Sigmoid colon (tissue), 7 donors: ENCODE measurements around the gene TRAF3IP1. TPM values are rescaled to one million over a fixed set of nuclear protein-coding genes. Genes with fewer than 3 reads are reported as not detected.

ENCODE experiments used
- DNase-seq: peaks from one replicate; pipeline ENCODE4 v3.0.0-alpha.2; 2019
- H3K27ac ChIP-seq, 4 donors: fragments of 200-600 bp; sonication (generic); one replicate each; pipeline ENCODE4 v1.5.1; 2016 to 2019; ENCODE audit warnings: mild to moderate bottlenecking in 1 of 4
- H3K27me3 ChIP-seq, 3 donors: fragments of 200-600 bp; sonication (generic); one replicate each; pipeline ENCODE4 v1.5.1; 2019; ENCODE audit warnings: mild to moderate bottlenecking in 1 of 3
- H3K36me3 ChIP-seq, 4 donors: fragments of 200-600 bp; sonication (generic); one replicate each; pipeline ENCODE4 v1.5.1; 2016 to 2019
- H3K4me1 ChIP-seq, 4 donors: fragments of 200-600 bp; sonication (generic); one replicate each; pipeline ENCODE4 v1.5.1; 2017 to 2019
- H3K4me3 ChIP-seq, 4 donors: fragments of 200-600 bp; sonication (generic); one replicate each; pipeline ENCODE4 v1.5.1; 2017 to 2019; ENCODE audit warnings: mild to moderate bottlenecking in 2 of 4, moderate library complexity in 1 of 4
- H3K9me3 ChIP-seq, 4 donors: fragments of 200-600 bp in 3 of 4; sonication (generic) in 3 of 4; one replicate each; pipeline versions ENCODE4 v1.5.1 to v1.6.1; 2013 to 2019
- CTCF ChIP-seq, 4 experiments: fragments of 450-650 bp in 3 of 4; fragments of 200-600 bp in 1 of 4; IDR thresholded peaks; one replicate each; pipeline ENCODE4 v1.5.1; 2016 to 2019; ENCODE audit warnings: antibody characterized with exemption in 4 of 4, mild to moderate bottlenecking in 3 of 4, moderate library complexity in 2 of 4
- EP300 ChIP-seq, 4 donors: sonication (generic); formaldehyde crosslinking; IDR thresholded peaks; one replicate each; pipeline ENCODE4 v1.6.1; 2017; ENCODE audit warnings: antibody characterized with exemption in 4 of 4
- POLR2A ChIP-seq, 2 donors: fragments of 450-650 bp; IDR thresholded peaks; one replicate each; pipeline ENCODE4 v1.6.1; 2016; ENCODE audit warnings: antibody characterized with exemption in 2 of 2, mild to moderate bottlenecking in 2 of 2, moderate library complexity in 2 of 2
- POLR2AphosphoS5 ChIP-seq, 4 donors: sonication (generic); formaldehyde crosslinking; IDR thresholded peaks; one replicate each; pipeline ENCODE4 v1.6.1; 2017; ENCODE audit warnings: antibody characterized with exemption in 4 of 4
- WGBS, 2 donors: extraction: QIAGEN DNeasy Blood & Tissue Kit; methylation state at CpG; one replicate each; pipeline ENCODE4 v1.1.7; 2013; 5-methylcytosine and 5-hydroxymethylcytosine counted together
- intact Hi-C: fragments of 100-400 bp; cut with DNase I; formaldehyde crosslinking; loops from one replicate; pipeline ENCODE4 v1.15.1; 2023
- polyA plus RNA-seq, 3 donors: library from polyadenylated mRNA; stranded (reverse); fragments of 200-250 nt; gene quantifications; one replicate each; pipeline ENCODE4 v1.2.3, GENCODE V29; 2013
- total RNA-seq, 4 donors: library from RNA; depleted of rRNA; stranded (reverse); fragments of >200 nt; gene quantifications; one replicate each; pipeline ENCODE4 v1.1.0, GENCODE V29; 2016
- donor health status: healthy with polysubstance abuse.
- donor health status: Bipolar disorder and iron deficiency.
- donor health status: healthy.

The TRAF3IP1 gene
- total and polyA plus RNA-seq, 7 donors: 6.9 to 20.8 (median 17.5) TPM

GRCh38 chr2:238295144-238296112 lies 24.9 kb upstream of the TRAF3IP1 start:
- DNase-seq: peak; percentile 25
- intact Hi-C loops: no loop called here
- no peaks in the 10 kb centered on the region for H3K36me3 ChIP-seq

GRCh38 chr2:238296638-238297457 lies 23.5 kb upstream of the TRAF3IP1 start:
- WGBS, 2 donors: 85 to 87% methylated on average over 24 of the region's 24 CpGs
- no peak overlapping the region for H3K27ac ChIP-seq
- intact Hi-C loops: no loop called here
- H3K9me3 ChIP-seq: no peaks in the 10 kb centered on the region
- H3K27me3 ChIP-seq: peaks cover 0 to 6% (median 0%) of the 10 kb centered on the region in 3 donors
- DNase-seq: peak; percentile 56
- H3K4me1 ChIP-seq: peaks cover 0 to 11% (median 9%) of the 10 kb centered on the region in 4 donors
- H3K36me3 ChIP-seq: no peaks in the 10 kb centered on the region
- H3K4me3 ChIP-seq: no peak overlapping the region
- TF ChIP-seq EP300 (IDR thresholded peaks at IDR 0.05) (no peak), POLR2A (IDR thresholded peaks at IDR 0.05) (no peak), POLR2AphosphoS5 (IDR thresholded peaks at IDR 0.05) (no peak), CTCF (IDR thresholded peaks at IDR 0.05) (no peak)

More at GRCh38 chr2:238295144-238296112, 24.9 kb upstream of the TRAF3IP1 start:
- H3K4me3 ChIP-seq: no peak overlapping the region
- peaks cover 0 to 9% (median 8%) of the 10 kb centered on the region in 4 donors for H3K4me1 ChIP-seq
- peaks cover 0 to 6% (median 0%) of the 10 kb centered on the region in 3 donors for H3K27me3 ChIP-seq
- no peak overlapping the region for H3K27ac ChIP-seq
- H3K9me3 ChIP-seq: no peaks in the 10 kb centered on the region
- WGBS, 2 donors: 81 to 85% methylated on average over 20 of the region's 21 CpGs
- no peak for TF ChIP-seq POLR2AphosphoS5 (IDR thresholded peaks at IDR 0.05)
- no peak for TF ChIP-seq EP300 (IDR thresholded peaks at IDR 0.05)
- TF ChIP-seq POLR2A (IDR thresholded peaks at IDR 0.05): no peak
- TF ChIP-seq CTCF (IDR thresholded peaks at IDR 0.05): no peak

- H3K4me3 ChIP-seq: no peak overlapping the region
- H3K4me1 ChIP-seq: peaks cover 0 to 11% (median 9%) of the 10 kb centered on the region in 4 donors
- intact Hi-C loops: no loop called here
- peaks cover 0 to 6% (median 0%) of the 10 kb centered on the region in 3 donors for H3K27me3 ChIP-seq
- no peaks in the 10 kb centered on the region for H3K36me3 ChIP-seq
- no peaks in the 10 kb centered on the region for H3K9me3 ChIP-seq
- TF ChIP-seq POLR2A (IDR thresholded peaks at IDR 0.05) (no peak), CTCF (IDR thresholded peaks at IDR 0.05) (no peak), POLR2AphosphoS5 (IDR thresholded peaks at IDR 0.05) (no peak), EP300 (IDR thresholded peaks at IDR 0.05) (no peak)
- DNase-seq: peak; percentile 54
- no peak overlapping the region for H3K27ac ChIP-seq
- WGBS, 2 donors: 20 to 57% methylated on average over 7 of the region's 7 CpGs
These were observed 20.5 kb upstream of the TRAF3IP1 start for GRCh38 chr2:238299803-238300202.

GRCh38 chr2:238302087-238302486 lies 18.2 kb upstream of the TRAF3IP1 start:
- Histone ChIP-seq H3K27me3 (peaks cover 0 to under 1% (median 0%) of the 10 kb centered on the region in 3 donors), H3K4me3 (no peak overlapping the region), H3K9me3 (no peaks in the 10 kb centered on the region), H3K27ac (no peak overlapping the region), H3K36me3 (no peaks in the 10 kb centered on the region), H3K4me1 (peaks cover 0 to 11% (median 9%) of the 10 kb centered on the region in 4 donors)
- TF ChIP-seq POLR2AphosphoS5 (IDR thresholded peaks at IDR 0.05): no peak
- WGBS, 2 donors: 86 to 89% methylated on average over 3 of the region's 3 CpGs
- no peak for DNase-seq
- intact Hi-C loops: no loop called here

GRCh38 chr2:238302751-238303150 lies 17.6 kb upstream of the TRAF3IP1 start:
- DNase-seq: peak; percentile 46
- 90 to 93% methylated on average over 9 of the region's 9 CpGs for WGBS, 2 donors
- TF ChIP-seq CTCF (IDR thresholded peaks at IDR 0.05) (no peak), POLR2AphosphoS5 (IDR thresholded peaks at IDR 0.05) (no peak), EP300 (IDR thresholded peaks at IDR 0.05) (no peak), POLR2A (IDR thresholded peaks at IDR 0.05) (no peak)
- no peak overlapping the region for H3K27ac ChIP-seq
- intact Hi-C loops: no loop called here
- H3K4me1 ChIP-seq: peaks cover 0 to 11% (median 9%) of the 10 kb centered on the region in 4 donors
- H3K27me3 ChIP-seq: no peaks in the 10 kb centered on the region
- no peaks in the 10 kb centered on the region for H3K9me3 ChIP-seq
- H3K4me3 ChIP-seq: no peak overlapping the region
- H3K36me3 ChIP-seq: no peaks in the 10 kb centered on the region
